Activated CD4-positive, alpha-beta T cell treated with anti-CD3 and anti-CD28 coated beads, Interleukin-2, amount 50 U/mL, for 4 hours (primary cell): ENCODE results near the gene CDH23.
A peak's percentile ranks its signal among the peaks of the same experiment; 100 is the strongest.

Experiments used
- DNase-seq, 2 experiments: peaks; one replicate each; pipeline ENCODE4 v3.0.0-alpha.2; 2020

The CDH23 gene

DNA sequence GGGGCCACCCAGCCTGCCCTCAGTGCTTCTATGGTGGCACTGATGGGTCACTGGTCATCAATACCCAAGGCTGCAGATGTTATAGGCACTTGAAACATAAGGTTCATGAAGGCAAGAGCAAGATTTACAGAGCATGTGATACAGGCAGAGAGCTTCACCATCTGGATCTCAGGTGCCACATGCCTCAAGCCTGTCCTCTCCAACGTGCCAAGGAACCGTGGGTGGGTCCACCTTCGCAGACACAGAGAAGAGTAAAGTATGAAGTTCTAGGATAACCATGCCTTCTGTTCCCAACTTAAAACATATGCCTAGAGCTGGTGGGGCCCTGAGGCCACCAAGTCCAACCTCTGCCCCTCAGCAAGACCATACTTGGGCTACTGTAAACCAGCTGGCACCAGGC, 26.7 kb upstream of the CDH23 start:
- DNase-seq: no peak

DNA sequence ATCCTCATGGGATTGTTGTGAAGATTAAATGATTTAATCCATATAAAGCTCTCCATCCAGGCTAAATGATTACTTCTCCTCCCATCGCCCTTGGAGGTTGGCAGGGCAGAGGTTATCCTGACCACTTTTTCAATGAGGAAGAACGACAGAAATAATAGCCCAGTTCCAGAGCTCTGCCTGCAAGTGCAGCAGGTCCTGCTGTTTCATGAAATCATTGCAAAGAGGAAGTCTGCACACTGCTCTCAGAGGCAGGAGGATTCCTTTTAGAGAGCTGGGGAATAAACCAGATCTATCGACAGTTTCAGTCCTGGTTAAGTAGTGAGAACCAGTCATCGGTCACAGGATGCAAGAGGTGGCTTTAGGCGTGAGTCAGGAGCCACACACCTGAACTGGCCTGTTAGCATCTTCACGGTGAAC, 25.0 kb upstream of the CDH23 start:
- DNase-seq: no peak

DNA sequence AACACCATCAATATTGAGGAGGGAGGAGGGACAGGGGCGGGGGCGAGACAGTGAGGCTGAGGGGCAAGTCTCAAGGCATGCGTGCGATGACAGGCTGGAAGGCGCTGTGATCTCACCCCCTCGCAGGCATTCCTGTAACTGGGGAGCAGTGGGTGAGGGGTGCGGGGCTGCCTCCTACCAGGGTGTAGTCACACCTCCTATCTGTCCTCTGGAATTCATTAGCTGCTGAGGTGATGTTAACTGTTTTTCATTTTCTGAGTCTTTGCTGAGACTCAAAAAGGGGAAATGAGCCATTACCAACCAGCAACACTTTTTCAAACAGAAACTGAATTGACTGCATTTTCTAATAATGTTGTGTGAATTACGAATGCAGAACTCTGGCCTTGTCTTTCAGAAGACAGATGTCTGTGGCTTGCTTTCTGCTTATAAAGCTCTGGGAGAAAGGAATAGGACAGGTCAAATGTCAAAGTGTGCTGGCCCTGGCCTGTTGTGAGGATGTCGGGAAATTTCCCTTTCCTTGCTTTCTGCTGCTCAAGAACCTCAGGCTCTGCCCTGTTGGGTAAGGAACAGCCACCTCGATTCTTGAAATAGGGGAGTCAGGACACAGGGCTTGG, 23.7 kb upstream of the CDH23 start:
- DNase-seq: no peak

DNA sequence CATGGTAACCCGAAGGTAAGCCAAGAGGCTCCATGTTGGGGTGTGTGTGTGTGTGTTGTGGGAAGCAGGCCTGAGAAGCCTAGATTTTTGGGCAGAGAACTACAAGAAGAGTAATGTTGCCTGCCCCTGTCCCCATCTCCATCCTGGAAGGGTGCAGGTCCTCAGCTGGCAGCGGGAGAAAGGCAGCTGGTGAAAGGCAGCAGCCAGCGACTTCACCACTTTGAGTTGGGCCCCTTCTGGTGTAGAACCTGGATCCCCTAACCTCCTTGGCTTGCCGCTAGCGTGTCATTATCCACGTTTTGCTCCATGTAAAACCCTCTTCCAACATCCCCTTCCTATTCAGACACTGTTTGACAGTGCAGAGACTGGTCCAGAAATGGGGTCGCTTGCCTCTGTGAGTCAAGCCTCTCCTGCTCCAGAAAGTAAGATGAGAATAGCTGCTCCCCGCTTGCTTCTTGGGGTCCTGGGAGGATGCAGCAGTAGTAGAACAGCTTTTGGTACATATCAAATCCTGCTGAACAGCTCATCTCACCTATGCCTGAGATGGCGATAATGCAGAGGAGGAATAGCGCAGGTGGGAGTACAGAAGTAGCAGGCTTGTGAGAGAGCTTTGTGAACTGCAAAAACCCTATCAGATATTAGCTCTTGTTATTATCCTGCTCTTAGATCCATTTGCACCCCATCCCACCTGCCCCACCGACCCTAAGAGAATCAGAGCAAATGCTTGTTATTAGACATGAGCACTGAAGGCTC, 22.1 kb upstream of the CDH23 start:
- no peak for DNase-seq

DNA sequence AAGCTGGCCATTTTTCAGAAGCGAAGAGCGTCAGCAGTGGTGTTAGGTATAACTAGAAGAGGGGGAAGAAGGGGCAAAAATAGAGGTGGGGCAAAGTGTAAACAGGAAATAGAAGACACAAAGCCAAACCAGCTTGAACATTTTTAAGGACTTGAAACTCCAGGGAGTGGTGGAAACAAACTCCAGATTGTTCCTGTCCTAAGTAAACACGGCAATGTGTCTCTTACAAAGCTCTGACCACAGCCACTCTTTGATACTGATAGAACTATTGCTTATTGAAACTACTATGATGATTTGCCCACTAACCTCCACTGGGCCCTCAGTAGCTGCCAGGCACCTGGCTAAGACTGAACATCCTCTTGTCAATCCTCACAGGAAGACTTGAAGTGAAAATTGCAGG, 20.8 kb upstream of the CDH23 start:
- DNase-seq: no peak

DNA sequence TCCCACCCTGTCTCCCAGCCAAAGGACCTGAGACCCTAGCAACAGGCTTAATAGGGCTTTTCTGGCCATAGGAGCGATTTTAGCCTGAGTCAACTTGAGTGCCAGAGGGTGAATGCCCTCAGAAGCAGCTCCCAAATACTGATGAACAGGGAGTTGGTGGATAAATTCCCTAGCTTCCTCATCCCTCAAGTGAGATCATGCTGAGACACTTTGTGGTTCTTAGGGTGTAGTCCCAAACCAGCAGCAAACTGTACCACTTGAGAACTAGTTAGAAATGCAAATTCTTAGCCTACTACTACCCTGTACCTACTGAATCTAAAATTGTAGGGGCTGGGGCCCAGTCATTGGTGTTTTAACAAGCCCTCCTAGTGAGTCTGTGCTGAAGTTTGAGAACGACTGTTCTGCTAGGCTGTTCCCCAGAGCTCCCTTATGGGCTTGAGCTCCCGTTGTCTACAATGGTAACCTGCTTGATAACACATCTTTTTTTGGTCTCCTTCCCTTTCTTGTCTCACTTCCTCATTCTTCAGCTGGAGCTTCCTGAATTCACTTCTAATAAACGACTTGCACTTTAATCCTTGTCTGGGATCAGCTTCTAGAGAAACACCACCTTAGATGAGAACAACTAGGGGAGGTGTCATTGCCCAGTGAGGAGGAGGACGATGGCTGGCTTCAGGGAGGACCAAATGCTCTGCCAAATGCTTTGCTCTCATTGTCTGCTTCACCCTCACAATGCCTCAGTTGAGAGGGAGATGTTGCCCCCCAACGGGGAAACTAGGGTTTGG, 18.2 kb upstream of the CDH23 start:
- DNase-seq: no peak

DNA sequence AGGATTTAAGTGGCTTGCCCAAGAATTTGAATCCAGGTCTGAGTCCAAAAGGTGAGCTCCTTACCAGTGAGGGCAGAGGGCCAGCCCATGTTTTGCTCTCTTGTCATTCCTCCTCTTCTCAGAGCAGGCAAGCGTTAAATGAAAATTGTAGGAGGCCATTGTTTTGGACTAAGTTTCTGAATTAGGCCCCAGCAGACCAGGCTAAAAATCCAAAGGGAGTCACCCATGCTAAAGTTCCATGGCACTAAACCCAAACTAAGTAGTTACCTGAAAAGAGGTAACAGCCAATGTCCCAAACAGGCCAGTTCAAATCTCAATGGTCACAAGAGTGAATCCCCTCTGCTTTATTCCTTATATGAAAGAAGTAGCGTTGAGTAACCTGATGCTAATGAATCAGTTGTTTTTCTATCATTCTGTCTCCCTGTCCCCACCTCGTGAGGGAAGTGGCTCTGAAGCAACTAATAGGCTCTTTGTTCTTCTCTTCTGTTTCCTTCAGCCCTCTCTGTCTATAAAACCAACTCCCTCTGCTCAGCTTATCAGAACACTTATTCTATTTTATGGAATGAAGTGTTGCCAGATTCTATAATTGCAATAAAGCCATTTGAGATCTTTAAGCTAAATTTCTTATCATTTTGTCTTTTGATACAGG, 17.5 kb upstream of the CDH23 start:
- DNase-seq: no peak

DNA sequence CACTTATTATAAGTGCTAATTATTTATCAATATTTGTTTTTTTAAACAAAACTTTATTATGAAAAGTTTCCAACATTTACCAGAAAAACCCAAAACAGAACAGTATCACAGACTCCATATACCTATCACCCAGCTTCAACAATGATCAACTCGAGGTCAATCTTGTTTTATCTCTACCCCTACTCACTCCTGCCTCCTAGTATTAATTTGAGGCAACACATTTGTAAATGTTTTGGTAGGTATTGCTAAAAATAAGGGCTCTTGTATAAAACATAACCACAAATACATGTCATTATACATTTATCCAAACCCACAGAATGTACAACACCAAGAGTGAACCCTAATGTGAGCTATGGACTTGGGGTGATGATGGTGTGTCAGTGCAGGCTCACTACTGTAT, 15.9 kb upstream of the CDH23 start:
- DNase-seq: no peak

DNA sequence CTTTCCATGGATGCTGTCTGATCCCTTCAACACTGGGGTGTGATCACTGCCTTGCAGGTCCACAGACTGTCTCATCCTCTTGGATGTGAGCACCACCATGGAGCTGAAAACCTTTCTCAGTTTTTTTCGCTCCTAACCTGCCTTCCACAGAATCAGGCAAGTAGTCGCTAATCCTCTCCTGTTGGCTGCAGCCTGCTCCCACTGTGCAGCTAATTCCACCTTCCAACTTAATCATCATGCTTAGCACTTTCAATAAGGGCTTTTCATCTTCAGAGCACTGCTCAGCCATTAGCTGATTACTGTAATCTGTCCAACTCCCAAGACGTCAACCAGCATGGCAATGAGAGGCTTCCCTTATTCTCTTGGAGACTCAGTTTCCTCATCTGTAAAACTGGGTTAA, 15.1 kb upstream of the CDH23 start:
- no peak for DNase-seq

DNA sequence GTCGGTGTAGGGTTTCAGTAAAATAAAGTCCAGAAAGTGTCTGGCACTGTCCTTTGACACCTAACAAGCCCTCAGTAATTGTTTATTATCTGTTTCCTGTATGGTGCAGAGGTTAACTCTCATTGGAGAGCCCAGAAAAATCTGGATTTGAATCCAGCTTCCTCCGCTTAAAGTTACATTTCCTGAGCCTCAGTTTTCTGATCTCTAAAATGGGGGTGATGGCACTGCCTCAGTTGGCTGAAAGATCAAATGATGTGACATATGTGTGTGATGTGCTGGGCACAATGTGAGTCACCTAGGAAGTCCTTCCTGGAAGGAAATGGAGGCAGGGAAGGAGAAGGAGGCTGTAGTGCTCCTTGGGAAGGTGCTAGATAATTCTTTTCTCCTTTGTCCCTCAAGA, 14.7 kb upstream of the CDH23 start:
- DNase-seq: no peak

DNA sequence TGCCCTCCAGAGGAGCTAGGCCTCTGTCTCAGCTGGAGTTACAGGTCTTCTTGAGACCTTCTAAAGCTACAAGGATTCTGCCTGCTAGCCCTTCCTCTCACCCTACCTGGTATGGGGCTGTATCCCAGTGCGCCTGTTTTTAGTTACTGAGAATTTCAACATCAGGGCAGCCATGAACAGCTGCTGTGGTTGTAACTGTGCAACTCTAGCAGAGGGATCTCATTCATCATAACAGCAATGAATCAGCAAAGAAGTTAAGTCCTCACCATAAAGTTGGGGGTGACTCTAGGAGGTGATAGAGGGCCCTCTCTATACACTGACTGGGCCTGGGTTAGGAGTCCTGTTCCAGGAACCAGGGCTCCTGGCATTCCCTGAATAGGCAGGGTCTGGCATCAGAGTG, 14.0 kb upstream of the CDH23 start:
- DNase-seq: no peak

DNA sequence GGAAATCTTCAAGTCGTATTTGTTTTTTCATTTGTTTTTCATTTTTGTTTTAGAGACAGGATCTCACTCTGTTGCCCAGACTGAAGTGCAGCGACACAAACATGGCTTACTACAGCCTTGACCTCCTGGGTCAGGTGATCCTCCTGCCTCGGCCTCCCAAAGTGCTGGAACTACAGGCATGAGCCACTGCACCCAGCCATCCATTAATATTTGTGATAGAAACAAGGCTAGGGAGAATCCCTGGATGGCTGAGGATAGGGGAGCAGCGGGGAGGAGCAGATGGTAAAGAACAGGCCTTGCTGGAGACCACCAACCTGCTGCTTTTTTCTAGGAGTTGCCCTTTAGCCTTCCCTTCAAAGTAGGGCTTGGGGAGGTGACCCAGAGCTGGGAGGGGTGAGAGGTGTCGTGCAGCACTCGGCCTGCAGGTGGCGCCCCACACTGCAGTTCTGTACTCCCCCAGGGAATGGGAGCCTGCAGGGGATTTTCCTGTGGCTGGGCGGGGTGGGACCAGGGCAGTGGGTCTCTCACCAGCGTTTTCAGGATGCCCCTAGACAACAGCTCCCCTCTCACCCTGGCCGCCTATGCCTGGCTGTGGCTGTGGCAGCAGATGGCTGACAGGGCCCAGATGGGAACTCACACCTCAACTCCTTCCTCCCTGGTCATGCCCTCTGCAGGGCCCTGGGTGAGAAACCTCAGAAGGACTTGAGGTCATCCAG, 12.6 kb upstream of the CDH23 start:
- DNase-seq: peak; percentile 63 to 69

DNA sequence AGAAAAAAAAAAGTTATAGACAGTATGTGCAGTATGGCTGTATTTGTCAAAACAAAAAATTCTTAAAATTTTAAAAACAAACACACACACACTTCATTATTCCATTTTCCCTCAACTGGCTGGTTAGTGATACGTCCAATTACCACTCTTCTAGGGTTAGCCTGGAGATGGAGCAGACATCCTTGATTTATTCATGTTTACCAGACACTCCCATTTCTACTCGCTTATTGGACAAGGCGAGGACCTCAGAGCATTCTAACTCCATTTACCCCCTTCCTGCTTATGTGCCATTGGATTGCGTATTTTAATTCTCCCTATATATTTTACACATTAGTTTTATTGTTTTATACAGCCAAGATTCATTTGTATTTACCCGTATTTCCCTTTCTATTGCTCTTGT, 8.5 kb upstream of the CDH23 start:
- DNase-seq: no peak

DNA sequence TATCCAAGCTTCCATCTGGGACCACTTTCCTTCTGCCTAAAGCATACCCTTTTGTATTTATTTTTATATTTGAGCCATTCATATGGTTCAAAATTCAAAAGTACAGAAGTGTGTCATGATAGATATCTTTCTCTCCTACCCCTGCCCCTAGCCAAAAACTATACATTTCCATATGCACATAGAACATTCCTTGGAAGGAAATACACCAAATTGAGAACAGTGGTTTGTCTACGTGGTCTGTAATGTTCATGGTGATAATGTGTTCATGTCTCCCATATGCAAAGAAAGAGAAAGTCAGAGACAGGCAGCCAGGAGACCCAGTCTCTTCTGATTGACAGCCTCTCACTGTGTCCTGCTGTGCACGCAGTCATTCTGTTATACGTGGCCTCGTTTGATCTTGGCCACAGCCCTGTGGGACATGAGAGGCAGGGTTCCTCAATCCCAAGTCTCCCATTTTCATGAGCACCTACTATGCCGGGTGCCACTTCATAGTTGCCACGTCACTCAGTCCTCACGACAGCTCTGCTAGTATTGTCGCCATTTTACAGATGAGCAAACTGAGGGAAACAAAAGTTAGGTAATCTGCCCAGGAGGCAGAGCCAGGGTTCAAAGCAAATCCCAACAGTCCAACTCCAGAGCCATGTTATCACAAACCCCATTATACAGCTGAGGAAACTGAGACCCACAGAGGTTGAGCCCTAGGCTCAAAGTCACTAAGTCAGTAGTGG, 8.0 kb upstream of the CDH23 start:
- DNase-seq: no peak

DNA sequence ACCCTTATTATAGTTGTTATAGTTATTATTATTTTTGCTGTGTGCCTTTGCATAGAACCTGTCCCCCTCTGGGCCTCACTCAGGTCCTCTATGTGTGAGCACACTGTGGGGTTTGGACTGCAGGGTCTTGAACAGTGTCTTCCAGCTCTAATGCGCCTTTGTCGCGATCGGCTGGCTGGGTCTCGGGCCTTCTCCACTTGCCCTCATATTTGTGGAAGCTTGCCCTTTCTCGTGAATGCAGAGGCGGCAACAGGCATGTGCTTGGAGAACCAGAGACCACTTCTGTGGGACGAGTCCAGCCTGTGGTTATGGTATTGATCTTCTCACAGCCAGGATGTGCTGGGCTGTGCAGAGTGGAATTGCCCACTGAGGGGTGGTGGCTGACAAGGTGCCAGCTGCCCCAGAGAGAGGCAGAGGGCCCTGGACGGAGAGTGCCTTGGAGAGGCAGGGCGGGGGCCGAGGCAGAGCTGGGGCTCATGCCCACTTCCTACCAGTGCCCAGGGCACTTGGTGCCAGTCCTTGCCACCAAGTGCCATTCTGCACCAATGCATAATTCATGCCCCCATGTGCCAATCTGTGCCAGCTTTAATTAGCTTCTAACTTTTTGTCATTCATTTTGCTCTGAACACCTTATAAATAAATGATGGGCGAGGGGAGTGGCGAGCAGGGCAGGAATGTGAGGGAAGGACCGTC, 6.8 kb upstream of the CDH23 start:
- DNase-seq: no peak

DNA sequence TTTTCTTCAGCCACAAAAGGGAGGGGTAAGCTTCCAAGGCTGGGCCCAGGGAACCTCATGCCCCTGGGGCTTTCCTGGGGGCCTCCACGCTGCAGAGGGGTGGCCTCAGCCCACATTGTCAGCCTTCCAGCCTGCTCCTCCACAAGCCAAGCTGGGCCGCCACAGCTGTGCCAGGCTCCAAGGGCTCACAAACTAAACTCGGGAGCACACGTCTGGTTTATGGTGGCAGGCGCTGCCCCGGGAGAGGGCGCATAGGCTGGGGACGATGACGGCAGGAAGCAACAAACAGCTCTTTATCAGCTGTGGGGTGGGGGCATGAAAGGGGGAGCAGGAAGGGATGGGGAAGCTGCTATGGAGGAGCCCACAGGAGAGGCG, 6.3 kb upstream of the CDH23 start:
- no peak for DNase-seq

DNA sequence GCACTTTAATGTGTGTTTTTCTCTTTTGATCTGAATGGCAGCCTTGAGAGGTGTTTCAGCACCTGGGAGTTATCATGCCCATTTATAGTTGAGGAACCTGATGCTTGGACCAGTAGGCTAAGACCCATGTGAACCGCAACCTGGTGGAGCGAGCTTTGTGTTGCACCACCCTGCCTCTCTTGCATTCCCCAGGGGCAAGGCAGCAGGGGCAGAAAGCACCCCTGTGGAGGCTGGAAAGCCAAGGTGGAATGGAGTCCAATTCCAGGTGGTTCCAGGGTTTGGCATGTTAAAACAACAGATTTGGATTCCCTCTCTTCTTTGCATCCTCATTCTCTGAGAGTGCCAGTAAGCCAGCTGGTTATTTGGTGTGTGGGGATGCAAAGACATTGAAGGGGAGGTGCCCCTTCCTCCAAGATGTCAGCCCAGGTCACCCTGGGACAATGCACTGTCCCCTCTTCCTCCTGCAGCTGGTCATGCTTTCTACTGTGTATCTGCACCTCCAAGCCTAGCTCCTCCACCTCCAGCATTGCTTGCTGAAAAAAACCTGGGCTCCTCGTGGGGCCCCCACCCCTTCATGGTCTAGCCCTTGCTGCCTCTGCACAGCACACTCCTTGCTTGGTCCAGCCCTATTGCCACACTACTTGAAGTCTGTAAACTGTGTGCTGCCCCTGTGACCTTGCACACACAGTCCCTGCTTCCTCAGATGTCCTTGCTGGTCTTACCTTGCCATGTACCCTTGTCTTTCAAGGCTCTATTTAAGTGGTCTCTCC, 5.6 kb upstream of the CDH23 start:
- no peak for DNase-seq

DNA sequence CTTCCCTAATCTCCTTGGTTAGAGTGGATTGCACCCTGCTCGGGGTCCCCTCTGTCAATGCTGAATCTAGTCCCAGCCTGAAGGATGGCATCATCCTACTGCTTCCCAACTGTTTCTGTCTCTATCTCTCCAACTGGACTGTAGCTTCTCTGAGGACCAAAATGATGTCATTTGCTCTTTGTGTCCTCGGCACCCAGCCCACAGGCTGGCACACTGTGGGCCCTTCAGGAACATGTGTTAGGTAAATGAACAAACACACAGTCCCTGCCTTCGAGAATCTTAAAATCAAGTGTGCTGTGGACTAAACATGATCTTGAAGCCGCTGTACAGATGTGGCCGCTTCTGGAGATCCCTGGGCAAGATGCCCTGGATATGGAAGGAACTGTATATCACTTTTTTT, 5.0 kb upstream of the CDH23 start:
- DNase-seq: no peak

DNA sequence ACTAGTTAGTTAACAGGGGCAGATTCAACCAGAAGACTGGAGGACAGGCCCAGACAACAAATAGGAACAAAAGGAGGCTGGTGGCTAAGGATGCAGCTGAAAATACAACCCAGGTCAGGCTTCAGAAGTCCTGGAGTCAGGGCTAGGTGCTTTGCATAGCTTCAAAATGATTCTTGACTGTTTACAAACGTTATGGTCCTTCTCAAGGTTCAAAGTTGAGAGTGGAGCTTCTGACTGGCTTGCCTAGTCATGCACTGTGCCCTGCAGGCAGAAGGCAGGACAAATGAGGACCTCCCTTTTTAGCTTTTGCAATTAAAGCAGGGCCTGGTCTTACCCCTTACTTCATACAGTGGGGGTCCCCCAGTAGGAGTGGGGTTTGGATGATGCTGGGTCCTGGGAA, 4.4 kb upstream of the CDH23 start:
- no peak for DNase-seq

DNA sequence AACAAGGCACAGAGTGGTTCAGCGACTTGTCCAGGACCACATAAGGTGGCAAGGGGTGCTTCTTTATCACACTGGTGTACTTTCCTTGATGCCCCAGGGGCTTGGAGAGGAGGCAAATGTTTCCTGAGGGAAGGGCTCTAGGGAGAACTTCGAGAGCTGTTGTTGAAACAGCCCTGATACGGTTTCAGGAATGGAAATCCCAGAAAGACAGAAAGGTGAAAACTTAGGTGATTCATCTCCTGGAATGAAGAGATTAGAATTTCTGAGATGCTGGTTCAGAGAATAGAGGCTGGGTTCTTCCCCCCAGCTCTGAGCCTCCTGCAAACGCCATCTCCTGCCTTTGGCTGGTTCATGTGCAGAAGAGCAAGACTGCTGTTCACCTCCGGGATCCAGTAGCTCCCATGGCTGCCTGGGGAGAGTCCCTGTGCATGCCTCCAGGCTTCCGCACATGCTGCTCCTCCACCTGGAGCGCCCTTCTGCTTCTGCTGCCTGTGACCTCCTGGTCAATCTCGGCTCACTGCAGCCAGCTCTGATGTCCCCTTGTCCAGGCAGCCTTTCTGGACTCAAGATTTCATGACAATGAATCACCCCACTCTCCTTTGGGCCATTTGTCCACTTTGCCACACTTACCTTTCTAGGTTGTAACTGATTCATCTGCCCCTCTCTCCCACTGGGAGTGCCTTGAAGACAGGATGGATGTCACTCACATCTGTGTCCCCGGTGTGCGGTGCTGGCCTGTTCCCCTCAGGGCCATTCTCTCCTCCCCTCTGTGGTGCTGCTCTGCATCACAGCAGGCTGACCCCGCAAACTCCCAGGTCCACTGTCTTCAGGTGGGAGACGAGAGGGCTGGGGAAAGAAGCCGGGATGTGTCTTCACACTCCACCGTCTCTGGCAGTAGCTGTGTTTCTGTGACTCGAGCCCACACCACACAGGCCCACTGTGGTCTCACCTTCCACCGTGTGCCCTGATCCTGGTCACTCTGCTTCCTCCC, 3.6 kb upstream of the CDH23 start:
- no peak for DNase-seq
